Loucy (cell line): ENCODE results near the gene NECTIN1.

ENCODE experiments used
- EZH2phosphoT487 ChIP-seq: fragments of 200-600 bp; IDR thresholded peaks from 2 replicates; pipeline ENCODE4 v1.6.1; 2018; ENCODE audit warnings: antibody characterized with exemption, mild to moderate bottlenecking, moderate library complexity, borderline replicate concordance
- TF ChIP-seq, protein P1 (sequence below): fragments of 200-600 bp; sonication (generic); conservative IDR thresholded peaks from 2 replicates; pipeline ENCODE4 v1.5.1; 2014; ENCODE audit warnings: mild to moderate bottlenecking, antibody characterized with exemption, low read length

DNA sequence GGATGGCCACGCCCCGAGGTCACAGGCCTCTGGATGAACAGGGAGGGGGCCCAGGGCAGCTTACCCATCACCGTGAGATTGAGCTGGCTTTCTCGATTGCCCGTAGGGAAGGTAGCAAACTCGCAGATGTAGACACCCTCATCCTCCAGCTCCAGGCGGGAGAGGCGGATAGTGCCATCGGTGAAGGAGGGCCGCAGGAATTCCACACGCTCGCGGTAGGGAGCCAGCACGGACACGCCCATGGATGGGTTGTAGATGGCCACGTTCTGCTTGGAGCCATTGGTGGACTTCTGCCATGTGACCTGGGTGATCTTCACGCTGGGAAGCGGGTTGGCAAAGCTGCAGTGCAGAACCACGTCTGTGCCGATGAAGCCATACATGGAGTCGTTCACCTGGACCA, 50.6 kb downstream of the NECTIN1 start:
- TF ChIP-seq, protein P1, sequence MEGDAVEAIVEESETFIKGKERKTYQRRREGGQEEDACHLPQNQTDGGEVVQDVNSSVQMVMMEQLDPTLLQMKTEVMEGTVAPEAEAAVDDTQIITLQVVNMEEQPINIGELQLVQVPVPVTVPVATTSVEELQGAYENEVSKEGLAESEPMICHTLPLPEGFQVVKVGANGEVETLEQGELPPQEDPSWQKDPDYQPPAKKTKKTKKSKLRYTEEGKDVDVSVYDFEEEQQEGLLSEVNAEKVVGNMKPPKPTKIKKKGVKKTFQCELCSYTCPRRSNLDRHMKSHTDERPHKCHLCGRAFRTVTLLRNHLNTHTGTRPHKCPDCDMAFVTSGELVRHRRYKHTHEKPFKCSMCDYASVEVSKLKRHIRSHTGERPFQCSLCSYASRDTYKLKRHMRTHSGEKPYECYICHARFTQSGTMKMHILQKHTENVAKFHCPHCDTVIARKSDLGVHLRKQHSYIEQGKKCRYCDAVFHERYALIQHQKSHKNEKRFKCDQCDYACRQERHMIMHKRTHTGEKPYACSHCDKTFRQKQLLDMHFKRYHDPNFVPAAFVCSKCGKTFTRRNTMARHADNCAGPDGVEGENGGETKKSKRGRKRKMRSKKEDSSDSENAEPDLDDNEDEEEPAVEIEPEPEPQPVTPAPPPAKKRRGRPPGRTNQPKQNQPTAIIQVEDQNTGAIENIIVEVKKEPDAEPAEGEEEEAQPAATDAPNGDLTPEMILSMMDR: no peak
- no peak for TF ChIP-seq EZH2phosphoT487
